ENCODE data around the gene UMPS.

Gene UMPS

GRCh38 chr3:124730129-124730940 lies at the start of gene UMPS:
Gene UMPS, plus strand, starts transcription at chr3:124730452. Its CDS starts 20 bp downstream, at chr3:124730472.
- H3K27ac ChIP-seq (ENCODE audit: low read depth, low read length) = peak within 1 kb of the TSS; percentile 75
- H3K9ac ChIP-seq (ENCODE audit: low read length) = peak within 1 kb of the TSS; percentile 93
- H3K27me3 ChIP-seq (ENCODE audit: control insufficient read depth, insufficient read depth, low read length) = no peaks in the 10 kb centered on the region
- H3K4me1 ChIP-seq (ENCODE audit: control insufficient read depth, insufficient read depth, low read length) = peaks cover 8% of the 10 kb centered on the region
- peak within 1 kb of the TSS; percentile 94 for H3K4me3 ChIP-seq (ENCODE audit: low read length)
- H3K36me3 ChIP-seq (ENCODE audit: control insufficient read depth, insufficient read depth, low read length) = no peaks in the 10 kb centered on the region

GRCh38 chr3:124680521-124680920 lies 49.7 kb upstream of the UMPS start:
- H3K36me3 ChIP-seq (ENCODE audit: control insufficient read depth, insufficient read depth, low read length) = peaks cover 9% of the 10 kb centered on the region
- H3K27me3 ChIP-seq (ENCODE audit: control insufficient read depth, insufficient read depth, low read length) = no peaks in the 10 kb centered on the region
- H3K9ac ChIP-seq (ENCODE audit: low read length) = no peak overlapping the region
- no peak overlapping the region for H3K4me3 ChIP-seq (ENCODE audit: low read length)
- no peaks in the 10 kb centered on the region for H3K4me1 ChIP-seq (ENCODE audit: control insufficient read depth, insufficient read depth, low read length)
- H3K27ac ChIP-seq (ENCODE audit: low read depth, low read length) = no peak overlapping the region

GRCh38 chr3:124682263-124682662 lies 48.0 kb upstream of the UMPS start:
- peaks cover under 1% of the 10 kb centered on the region for H3K36me3 ChIP-seq (ENCODE audit: control insufficient read depth, insufficient read depth, low read length)
- H3K9ac ChIP-seq (ENCODE audit: low read length) = no peak overlapping the region
- H3K27ac ChIP-seq (ENCODE audit: low read depth, low read length) = no peak overlapping the region
- no peak overlapping the region for H3K4me3 ChIP-seq (ENCODE audit: low read length)
- no peaks in the 10 kb centered on the region for H3K27me3 ChIP-seq (ENCODE audit: control insufficient read depth, insufficient read depth, low read length)
- H3K4me1 ChIP-seq (ENCODE audit: control insufficient read depth, insufficient read depth, low read length) = no peaks in the 10 kb centered on the region

- Histone ChIP-seq H3K36me3 (ENCODE audit: control insufficient read depth, insufficient read depth, low read length) (no peaks in the 10 kb centered on the region), H3K4me3 (ENCODE audit: low read length) (no peak overlapping the region), H3K27me3 (ENCODE audit: control insufficient read depth, insufficient read depth, low read length) (no peaks in the 10 kb centered on the region), H3K9ac (ENCODE audit: low read length) (no peak overlapping the region), H3K27ac (ENCODE audit: low read depth, low read length) (no peak overlapping the region), H3K4me1 (ENCODE audit: control insufficient read depth, insufficient read depth, low read length) (no peaks in the 10 kb centered on the region)
These were observed 45.8 kb upstream of the UMPS start for GRCh38 chr3:124684459-124684858.

GRCh38 chr3:124685067-124685466 lies 45.2 kb upstream of the UMPS start:
- H3K4me3 ChIP-seq (ENCODE audit: low read length) = no peak overlapping the region
- H3K27ac ChIP-seq (ENCODE audit: low read depth, low read length) = no peak overlapping the region
- no peaks in the 10 kb centered on the region for H3K36me3 ChIP-seq (ENCODE audit: control insufficient read depth, insufficient read depth, low read length)
- no peak overlapping the region for H3K9ac ChIP-seq (ENCODE audit: low read length)
- H3K4me1 ChIP-seq (ENCODE audit: control insufficient read depth, insufficient read depth, low read length) = no peaks in the 10 kb centered on the region
- no peaks in the 10 kb centered on the region for H3K27me3 ChIP-seq (ENCODE audit: control insufficient read depth, insufficient read depth, low read length)

- Histone ChIP-seq H3K4me1 (ENCODE audit: control insufficient read depth, insufficient read depth, low read length) (no peaks in the 10 kb centered on the region), H3K27me3 (ENCODE audit: control insufficient read depth, insufficient read depth, low read length) (no peaks in the 10 kb centered on the region), H3K9ac (ENCODE audit: low read length) (no peak overlapping the region), H3K27ac (ENCODE audit: low read depth, low read length) (no peak overlapping the region), H3K36me3 (ENCODE audit: control insufficient read depth, insufficient read depth, low read length) (no peaks in the 10 kb centered on the region), H3K4me3 (ENCODE audit: low read length) (no peak overlapping the region)
These were observed 44.8 kb upstream of the UMPS start for GRCh38 chr3:124685481-124685880.

GRCh38 chr3:124686028-124686670 lies 44.1 kb upstream of the UMPS start:
- no peak overlapping the region for H3K9ac ChIP-seq (ENCODE audit: low read length)
- no peak overlapping the region for H3K27ac ChIP-seq (ENCODE audit: low read depth, low read length)
- H3K4me3 ChIP-seq (ENCODE audit: low read length) = no peak overlapping the region
- no peaks in the 10 kb centered on the region for H3K36me3 ChIP-seq (ENCODE audit: control insufficient read depth, insufficient read depth, low read length)
- no peaks in the 10 kb centered on the region for H3K27me3 ChIP-seq (ENCODE audit: control insufficient read depth, insufficient read depth, low read length)
- H3K4me1 ChIP-seq (ENCODE audit: control insufficient read depth, insufficient read depth, low read length) = no peaks in the 10 kb centered on the region

- H3K9ac ChIP-seq (ENCODE audit: low read length) = no peak overlapping the region
- H3K4me3 ChIP-seq (ENCODE audit: low read length) = no peak overlapping the region
- H3K27me3 ChIP-seq (ENCODE audit: control insufficient read depth, insufficient read depth, low read length) = no peaks in the 10 kb centered on the region
- no peaks in the 10 kb centered on the region for H3K4me1 ChIP-seq (ENCODE audit: control insufficient read depth, insufficient read depth, low read length)
- no peaks in the 10 kb centered on the region for H3K36me3 ChIP-seq (ENCODE audit: control insufficient read depth, insufficient read depth, low read length)
- no peak overlapping the region for H3K27ac ChIP-seq (ENCODE audit: low read depth, low read length)
These were observed 41.4 kb upstream of the UMPS start for GRCh38 chr3:124688581-124689454.

- H3K9ac ChIP-seq (ENCODE audit: low read length) = no peak overlapping the region
- no peak overlapping the region for H3K27ac ChIP-seq (ENCODE audit: low read depth, low read length)
- H3K4me1 ChIP-seq (ENCODE audit: control insufficient read depth, insufficient read depth, low read length) = no peaks in the 10 kb centered on the region
- no peak overlapping the region for H3K4me3 ChIP-seq (ENCODE audit: low read length)
- H3K27me3 ChIP-seq (ENCODE audit: control insufficient read depth, insufficient read depth, low read length) = no peaks in the 10 kb centered on the region
- H3K36me3 ChIP-seq (ENCODE audit: control insufficient read depth, insufficient read depth, low read length) = no peaks in the 10 kb centered on the region
These were observed 38.7 kb upstream of the UMPS start for GRCh38 chr3:124691599-124691998.

GRCh38 chr3:124694486-124694885 lies 35.8 kb upstream of the UMPS start:
- Histone ChIP-seq H3K4me1 (ENCODE audit: control insufficient read depth, insufficient read depth, low read length) (no peaks in the 10 kb centered on the region), H3K36me3 (ENCODE audit: control insufficient read depth, insufficient read depth, low read length) (no peaks in the 10 kb centered on the region), H3K27ac (ENCODE audit: low read depth, low read length) (no peak overlapping the region), H3K4me3 (ENCODE audit: low read length) (no peak overlapping the region), H3K9ac (ENCODE audit: low read length) (no peak overlapping the region), H3K27me3 (ENCODE audit: control insufficient read depth, insufficient read depth, low read length) (no peaks in the 10 kb centered on the region)

GRCh38 chr3:124695369-124695768 lies 34.9 kb upstream of the UMPS start:
- no peaks in the 10 kb centered on the region for H3K27me3 ChIP-seq (ENCODE audit: control insufficient read depth, insufficient read depth, low read length)
- H3K27ac ChIP-seq (ENCODE audit: low read depth, low read length) = no peak overlapping the region
- no peak overlapping the region for H3K9ac ChIP-seq (ENCODE audit: low read length)
- no peaks in the 10 kb centered on the region for H3K4me1 ChIP-seq (ENCODE audit: control insufficient read depth, insufficient read depth, low read length)
- H3K36me3 ChIP-seq (ENCODE audit: control insufficient read depth, insufficient read depth, low read length) = no peaks in the 10 kb centered on the region
- H3K4me3 ChIP-seq (ENCODE audit: low read length) = no peak overlapping the region

GRCh38 chr3:124696006-124696405 lies 34.2 kb upstream of the UMPS start:
- Histone ChIP-seq H3K9ac (ENCODE audit: low read length) (no peak overlapping the region), H3K36me3 (ENCODE audit: control insufficient read depth, insufficient read depth, low read length) (no peaks in the 10 kb centered on the region), H3K27ac (ENCODE audit: low read depth, low read length) (no peak overlapping the region), H3K4me1 (ENCODE audit: control insufficient read depth, insufficient read depth, low read length) (no peaks in the 10 kb centered on the region), H3K4me3 (ENCODE audit: low read length) (no peak overlapping the region), H3K27me3 (ENCODE audit: control insufficient read depth, insufficient read depth, low read length) (no peaks in the 10 kb centered on the region)
